HG02981 (cell line): Measurements from ENCODE around the gene MYO1D.
"Not testable (repeated sequence)": the region's sequence is repeated elsewhere in the genome, so short reads cannot be mapped to it uniquely, and the experiment has no call there.

Source experiments
- ATAC-seq: cut with Tn5 transposase; IDR thresholded peaks from one replicate; pipeline ENCODE4 v1.9.1; 2021; ENCODE audit warnings: mild to moderate bottlenecking, moderate library complexity; ENCODE audit not compliant: unreplicated experiment

MYO1D gene

DNA sequence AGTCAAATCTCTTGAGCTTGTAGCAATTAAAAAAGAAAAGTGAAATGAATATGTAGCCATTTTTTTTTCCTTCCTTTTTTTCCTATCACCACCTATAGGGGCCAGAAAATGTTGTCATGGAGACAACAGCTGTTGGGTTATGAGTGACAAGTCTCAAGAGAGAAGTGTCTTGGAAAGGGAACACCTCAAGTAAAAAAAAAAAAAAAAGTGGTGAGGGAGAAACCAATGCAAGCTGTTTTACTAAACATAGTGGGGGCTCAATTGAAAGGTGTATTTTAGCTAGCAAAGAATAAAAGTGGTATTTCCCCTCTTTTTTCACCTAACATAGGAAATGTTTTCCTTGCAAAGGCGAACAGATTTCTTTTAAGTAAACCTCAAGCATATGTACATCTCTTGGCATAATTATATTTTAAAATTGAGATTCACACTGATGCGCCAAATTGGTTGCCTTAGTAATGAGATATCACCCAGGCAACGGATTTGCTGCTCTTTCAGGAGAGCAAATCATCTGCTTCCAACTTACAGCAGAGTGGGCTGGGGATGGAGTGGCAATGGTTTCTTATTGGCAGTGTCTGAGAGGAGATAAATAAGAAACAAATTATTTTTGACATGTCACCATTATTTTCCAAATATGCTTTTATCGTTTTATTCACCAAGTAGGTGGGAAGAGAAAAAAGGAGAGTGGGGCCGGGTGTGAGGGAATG, 183.6 kb downstream of the MYO1D start:
- no peak for ATAC-seq

DNA sequence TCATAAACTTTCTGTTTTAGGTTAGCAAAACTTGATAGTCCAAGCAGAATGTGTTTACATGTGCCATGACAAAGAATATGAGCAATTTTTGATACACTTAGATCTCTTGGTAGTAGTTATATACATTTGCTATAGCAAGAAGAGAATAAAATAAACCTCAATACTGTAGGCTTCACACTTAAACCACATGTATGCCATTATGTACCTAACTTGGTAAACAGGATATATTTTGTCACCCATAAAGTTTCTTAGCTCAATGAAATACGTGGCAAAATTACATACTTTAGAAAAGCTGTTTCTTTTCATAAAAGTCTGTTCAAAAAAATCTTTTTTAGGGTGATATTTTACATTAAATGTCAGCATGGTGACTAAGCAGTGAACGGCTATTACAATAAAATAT, 184.7 kb downstream of the MYO1D start:
- no peak for ATAC-seq

DNA sequence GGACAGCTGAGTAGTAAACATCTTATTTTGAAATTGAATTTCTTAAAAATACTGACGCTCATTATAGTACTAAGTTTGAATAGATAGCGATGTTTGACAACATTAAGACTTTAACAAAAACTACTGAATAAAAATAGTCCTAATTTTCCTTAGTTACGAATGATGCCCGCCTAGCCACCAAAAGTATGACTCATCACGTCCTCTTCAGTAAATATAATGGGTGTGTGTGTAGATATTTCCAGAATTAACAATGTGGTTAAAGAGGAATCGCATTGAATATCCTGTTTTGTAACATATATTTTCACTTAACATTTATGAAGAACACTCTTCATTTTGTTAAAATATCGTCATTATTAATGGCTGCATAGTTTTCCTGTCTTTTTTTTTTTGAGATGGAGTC, 187.6 kb downstream of the MYO1D start:
- ATAC-seq, result no peak

DNA sequence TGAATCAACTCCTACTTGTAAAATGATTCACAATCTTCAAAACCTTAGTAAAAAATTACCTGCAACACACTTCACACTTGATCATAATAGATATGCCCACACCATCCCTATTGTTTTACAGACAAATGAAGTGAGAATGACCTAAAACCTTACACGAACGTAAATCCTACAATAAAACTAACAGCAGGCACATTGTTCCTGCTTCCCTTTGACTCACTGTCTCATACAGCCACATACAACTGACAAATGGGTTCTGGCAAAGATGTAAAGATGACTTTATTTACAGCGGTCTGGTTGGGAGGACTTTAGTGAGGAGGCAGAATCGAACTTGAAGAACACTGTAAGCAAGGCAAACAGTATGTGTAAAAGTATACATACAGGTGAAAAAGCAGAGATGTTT, 188.7 kb downstream of the MYO1D start:
- no peak for ATAC-seq

DNA sequence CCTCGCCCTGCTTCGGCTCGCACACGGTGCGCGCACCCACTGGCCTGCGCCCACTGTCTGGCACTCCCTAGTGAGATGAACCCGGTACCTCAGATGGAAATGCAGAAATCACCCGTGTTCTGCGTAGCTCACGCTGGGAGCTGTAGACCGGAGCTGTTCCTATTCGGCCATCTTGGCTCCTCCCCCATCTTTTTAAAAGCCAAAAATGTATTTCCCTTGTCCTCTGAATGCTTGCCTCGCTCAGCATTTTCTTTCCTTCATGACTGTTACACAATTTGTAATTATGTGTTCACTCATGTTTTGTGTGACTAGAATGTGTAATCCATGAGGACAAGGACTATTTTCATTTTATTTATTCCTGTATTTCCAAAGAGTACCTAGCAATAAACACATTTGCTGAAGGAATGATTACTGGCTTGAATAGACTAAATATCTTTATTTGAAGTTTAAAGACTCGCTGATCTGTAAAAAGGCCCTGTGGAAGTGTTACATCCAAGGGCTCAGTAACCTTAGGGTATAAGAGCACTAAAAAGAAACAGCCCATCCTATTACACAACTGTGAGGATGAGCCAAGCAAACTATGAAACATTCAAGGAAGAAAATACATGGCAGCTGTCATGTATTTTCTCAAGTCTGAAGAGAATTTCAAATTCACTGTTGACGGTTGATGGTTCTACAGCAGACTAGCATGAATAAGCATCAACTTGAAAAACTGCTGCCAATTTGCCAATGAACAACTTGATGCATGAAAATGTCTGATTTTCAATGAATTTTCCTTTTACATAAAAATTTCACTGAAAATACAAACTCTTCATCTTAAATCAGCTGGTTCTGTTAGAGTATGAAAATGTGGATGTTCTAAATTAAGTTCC, 192.6 kb downstream of the MYO1D start:
- no peak for ATAC-seq

DNA sequence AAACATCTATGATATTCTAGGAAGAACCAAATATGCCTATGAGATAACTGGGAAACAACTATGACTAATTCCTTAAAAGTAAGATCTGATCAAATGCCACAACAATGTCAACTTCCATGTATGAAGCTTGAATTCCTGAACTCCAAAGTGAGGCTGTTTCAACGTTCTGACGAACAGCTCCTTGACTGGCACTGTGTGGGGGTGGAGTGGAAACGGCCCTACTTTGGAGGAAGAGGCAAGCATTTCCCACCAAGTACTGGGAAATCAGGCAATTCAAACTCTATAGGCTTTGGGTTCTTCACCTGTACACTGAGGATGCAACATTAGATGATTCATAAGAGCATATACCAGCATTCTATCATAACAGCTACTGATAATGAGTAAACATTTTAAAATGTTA, 203.0 kb downstream of the MYO1D start:
- no peak for ATAC-seq

DNA sequence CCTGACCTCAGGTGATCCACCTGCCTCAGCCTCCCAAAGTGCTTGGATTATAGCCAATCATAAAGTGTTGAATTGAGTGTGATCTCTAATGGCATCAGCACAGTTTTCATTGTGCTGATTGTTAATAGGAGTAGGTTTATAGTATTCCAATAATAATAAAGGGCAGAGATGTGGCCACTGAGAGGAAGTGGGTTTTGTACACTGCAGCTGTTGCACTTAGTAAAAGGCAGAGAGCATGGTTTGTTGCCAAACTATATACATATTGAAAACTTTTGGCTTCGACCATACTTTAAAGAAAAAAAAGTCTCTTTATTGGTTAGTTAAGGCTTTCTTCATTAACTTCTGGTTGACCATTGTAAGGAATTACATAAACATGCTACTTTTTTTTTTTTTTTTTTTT, 204.2 kb downstream of the MYO1D start:
- ATAC-seq, result no peak

DNA sequence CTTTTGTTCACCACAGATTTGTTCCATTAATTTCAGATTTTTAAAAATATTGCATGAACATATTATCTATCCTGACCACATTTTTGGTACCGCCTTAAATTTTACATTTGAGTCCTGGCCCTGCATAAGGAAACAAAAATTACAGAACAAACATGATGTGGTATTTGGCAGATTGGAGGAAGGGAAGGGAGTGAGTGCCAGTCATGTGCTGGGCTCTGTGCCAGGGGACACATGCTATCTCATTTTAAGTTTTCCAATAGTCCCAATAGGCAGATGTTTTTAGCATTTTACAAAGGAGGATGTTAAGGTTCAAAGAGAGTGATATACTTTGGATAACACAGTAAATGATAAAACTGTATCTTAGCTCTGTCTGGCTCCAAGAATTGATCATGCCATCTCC, 205.0 kb downstream of the MYO1D start:
- ATAC-seq, result no peak

DNA sequence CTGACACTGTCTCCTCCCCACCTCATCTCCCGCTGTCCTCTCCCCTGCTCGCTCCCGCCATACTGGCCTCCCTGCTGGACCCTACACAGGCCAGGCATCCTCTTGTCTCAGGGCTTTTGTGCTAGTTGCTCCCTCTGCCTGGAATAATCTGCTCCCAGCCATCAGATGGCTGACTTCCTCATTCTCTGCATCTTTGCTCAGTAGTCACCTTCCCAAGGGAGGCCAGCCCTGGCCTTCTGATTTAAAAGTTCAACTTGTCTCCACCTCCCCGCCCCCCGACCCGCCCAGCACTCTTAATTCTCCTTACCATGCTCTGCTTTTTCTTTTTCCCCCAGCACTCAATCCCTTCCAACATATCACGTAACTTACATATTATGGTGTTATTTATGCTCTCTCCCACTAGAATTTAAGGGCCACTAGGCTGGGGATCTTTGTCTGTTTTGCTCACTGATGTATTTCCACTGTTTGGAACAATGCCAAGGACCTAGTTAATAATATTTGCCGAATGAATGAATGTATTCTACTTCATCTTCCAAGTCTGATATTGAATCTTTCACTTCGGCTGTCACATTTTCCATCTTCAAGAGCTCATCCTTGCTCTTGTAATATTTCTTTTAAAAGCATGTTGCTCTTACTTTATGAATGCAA, 211.9 kb downstream of the MYO1D start:
- ATAC-seq, result no peak

DNA sequence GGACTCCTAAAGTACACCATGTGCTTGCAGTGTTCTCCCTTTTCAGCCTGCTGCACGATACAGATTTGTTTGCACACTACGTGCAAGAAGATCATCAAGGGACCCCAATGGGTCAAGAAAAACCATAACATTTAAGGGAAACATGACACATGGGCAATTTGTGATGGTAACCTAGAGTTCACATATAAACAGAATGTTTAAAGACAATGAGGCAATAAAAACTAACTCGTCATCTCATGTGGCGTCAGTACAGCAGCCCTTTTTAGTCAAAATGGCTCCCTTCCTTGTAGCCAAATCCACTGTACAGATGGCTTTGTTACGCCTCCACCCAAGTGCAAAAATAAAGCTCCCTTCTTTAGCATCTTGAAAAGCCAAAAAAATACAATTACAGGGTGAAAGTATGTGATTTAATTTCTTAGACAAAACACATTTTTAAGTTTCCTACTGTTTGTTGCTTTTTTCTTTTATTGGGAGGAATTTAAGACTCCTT, 216.4 kb downstream of the MYO1D start:
- ATAC-seq, result no peak

DNA sequence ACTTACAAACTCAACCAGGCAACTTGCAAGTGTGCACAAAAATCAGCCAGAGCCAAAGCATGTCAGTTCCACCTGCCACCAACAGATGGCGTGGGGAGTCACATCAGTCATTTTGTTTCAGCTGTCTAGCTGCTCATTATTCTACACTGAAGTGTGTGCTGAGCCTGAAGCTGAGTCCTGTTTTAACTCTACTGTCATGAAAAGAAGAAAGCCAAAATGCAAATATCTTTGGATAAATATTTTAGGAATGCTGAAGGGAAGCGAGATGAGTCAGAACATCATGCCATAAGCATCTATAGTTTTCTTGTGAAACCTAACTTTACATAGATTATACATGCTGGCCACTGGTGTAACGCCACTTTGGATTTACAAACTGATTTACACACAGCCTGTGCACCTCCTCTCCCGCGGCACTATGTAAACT, 217.5 kb downstream of the MYO1D start:
- no peak for ATAC-seq

DNA sequence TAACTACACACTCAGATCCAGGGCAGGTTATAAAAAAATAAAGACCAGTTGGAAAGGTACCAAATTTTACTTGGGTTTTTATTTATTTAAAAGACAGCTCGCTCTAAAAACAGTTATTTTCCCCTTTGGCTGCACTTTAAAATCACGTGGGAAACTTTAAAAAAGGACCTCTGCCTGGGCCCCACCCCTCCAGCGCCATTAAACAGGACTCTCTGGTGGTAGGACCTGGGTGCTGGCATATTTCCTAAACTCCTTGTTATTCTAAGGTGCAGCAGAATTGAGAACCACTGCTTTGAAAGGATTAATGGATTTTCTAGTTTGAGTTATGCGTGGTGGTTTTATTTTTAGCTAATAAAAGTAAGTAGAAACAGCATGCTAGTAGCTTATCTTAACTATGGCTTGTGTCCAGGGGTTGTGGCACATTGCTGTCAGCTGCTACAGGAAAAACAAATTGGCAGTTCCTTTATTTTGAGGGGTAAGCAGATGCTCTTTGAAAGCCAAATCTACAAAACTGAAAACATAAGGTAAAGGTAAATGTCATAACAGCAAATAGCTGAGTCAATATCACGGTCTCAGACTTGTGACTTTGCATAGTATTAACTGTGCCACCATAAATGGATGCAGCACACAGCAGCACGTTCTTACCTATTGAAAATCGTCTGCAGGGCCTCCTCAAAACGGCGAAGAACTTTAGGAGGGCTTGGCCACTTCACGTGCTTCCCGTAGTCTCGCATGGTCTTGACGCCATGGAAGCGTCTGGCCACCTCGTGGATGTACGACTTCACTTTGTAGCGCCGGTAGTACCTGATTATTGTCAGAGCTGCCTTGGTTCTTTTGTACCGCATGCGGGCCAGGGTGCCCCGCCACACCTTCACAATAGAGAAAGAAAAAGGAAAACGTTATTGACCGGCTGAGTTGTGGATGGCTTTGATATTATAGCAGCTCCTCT, 218.2 kb downstream of the MYO1D start:
- ATAC-seq, result no peak

DNA sequence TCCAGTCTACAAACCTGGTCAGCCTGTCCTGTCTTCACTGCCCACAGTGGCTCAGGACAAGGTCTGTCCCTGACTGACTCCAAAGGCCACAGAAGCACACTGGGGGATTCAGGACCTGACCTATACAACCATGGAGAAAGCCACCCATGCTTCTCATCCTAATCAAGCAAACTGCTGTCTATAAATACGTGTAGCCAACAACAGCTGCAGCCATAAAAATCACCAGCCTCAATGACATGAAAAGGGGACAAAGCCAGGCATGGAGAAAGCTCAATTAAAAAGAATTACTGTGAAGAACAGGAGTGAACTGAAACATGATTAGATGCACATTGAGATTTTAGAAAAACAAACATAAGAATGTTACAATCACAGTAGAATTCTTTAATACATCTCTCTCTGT, 220.0 kb downstream of the MYO1D start:
- no peak for ATAC-seq

DNA sequence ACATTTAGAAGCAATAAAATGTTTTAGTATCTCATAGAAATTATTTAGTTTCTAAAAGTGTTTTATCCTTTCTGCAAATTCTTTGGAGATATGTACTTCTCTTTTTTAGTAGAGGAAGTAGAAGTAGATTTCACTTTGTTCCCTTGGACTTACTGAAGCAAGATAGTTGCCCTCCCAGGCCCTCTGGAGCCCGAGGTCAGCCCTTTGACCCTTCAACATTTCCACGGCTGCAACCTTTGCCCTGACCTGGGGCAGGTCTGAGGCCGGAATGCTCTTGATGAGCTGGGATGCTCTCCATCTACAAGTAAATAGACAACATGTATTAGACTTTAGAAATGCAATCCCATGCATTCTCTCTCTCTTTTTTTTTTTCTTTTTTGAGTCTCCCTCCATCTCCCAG, 222.6 kb downstream of the MYO1D start:
- no peak for ATAC-seq

DNA sequence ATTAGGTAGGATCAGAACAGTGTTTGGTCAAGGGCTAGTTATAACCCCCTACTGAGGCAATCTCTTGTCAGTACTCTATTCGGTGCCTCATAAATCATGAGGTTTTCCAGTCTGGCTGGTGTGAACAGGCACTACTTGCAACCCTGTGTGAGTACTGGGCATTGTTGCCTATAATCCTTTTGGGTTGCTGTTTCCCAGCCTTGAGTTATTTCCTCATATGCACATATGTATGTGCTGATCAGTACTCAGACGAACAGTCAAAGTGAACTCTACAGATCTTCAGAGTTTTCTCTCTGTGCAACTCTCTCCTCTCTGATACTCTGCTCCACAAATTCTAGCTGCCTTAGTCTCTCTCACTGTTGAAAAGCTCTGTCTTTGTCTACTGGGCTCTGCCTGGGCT, 225.8 kb downstream of the MYO1D start:
- ATAC-seq, result no peak

DNA sequence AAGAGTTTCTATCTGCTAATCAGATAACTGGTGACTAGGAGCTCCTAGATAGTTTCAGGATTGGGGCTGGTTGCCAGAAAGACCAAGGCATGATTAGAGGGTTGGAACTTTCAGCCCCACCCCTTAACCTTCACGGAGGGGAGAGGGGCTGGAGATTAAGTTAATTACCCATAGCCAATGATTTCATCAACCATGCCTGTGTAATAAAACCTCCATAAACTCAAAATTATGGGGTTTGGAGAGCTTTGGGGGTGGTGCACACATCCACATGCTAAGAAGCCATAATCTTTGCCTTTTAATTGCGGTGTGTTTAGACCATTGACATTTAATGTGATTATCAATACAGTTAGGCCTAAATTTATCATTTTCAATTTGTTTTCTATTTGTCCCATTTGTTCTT, 228.5 kb downstream of the MYO1D start:
- ATAC-seq, result no peak

DNA sequence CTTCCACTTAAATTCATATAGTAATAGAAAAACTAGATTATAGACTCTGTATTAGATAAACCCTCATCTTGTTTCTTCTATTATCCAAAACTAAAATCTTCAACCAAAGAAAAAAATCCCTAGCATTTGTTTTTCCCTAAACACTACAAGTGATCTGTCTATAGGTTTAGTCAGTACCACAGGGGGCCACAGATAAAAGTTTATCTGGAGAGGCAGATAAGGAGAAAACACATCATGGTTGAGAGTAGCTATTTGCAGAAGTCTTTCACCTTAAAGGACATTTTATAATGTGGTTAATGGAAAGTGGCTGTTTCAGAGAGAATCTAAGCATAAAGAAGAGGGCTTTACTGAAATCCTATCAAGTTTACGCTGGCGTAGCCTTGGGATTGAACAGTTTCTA, 230.0 kb downstream of the MYO1D start:
- ATAC-seq, result no peak

DNA sequence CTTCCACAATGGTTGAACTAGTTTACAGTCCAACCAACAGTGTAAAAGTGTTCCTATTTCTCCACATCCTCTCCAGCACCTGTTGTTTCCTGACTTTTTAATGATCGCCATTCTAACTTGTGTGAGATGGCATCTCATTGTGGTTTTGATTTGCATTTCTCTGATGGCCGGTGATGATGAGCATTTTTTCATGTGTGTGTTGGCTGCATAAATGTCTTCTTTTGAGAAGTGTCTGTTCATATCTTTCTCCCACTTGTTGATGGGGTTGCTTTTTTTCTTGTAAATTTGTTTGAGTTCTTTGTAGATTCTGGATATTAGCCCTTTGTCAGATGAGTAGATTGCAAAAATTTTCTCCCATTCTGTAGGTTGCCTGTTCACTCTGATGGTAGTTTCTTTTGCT, 235.4 kb downstream of the MYO1D start:
- not testable (repeated sequence) for ATAC-seq

DNA sequence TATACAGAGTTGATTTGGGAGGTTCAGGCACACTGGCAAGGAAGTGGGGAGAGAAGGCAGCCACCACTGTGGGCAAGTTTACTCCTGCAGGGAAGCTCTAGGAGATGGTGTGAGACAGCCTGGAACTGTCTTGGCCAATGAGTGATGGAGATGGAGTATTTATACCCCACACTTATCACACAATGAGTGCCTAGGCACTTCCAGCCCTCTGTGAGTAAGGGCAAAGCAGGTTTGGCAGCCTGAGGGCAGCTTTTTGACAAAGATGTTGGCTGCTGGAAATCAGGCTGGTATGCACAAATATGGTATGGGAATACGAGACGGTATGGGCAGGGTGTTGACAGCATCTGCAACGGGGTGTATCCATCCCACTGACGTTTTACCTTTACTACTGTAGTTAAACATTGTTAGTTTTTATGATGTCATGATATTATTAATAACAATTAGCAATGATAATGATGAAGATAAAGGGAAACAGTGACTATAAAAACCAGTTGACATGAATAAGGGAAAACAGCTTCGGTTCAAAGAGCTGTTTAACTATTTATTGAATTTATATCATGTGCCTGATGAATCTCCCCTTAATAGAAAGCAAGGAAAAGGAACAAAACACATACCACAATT, 240.2 kb downstream of the MYO1D start:
- no peak for ATAC-seq

DNA sequence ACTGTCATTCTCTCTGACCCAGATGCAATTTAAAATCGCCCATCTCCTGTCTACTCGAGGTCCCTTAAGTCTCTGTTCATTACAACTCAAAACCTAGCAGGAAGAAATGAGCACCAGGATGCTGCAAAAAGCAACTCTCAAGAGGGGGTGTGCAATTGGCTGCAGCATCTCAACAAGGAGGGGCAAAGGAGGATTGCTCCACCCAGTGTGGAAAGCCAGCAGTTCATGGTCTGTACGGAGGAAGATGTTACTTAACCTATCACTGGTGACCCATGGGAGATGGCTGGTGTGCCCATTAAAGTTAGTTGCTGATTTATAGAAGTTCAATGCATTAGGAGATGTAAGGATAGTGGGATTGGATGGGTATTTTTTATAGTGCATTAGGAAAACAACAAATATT, 242.8 kb downstream of the MYO1D start:
- no peak for ATAC-seq
